Activated CD4-positive, CD25-positive, alpha-beta regulatory T cell treated with anti-CD3 and anti-CD28 coated beads, Interleukin-2, amount 50 U/mL, for 72 hours (primary cell): Measurements from ENCODE around the gene HECW1.

ENCODE experiments used
- DNase-seq: peaks from one replicate; pipeline ENCODE4 v3.0.0; 2021

HECW1 gene

DNA sequence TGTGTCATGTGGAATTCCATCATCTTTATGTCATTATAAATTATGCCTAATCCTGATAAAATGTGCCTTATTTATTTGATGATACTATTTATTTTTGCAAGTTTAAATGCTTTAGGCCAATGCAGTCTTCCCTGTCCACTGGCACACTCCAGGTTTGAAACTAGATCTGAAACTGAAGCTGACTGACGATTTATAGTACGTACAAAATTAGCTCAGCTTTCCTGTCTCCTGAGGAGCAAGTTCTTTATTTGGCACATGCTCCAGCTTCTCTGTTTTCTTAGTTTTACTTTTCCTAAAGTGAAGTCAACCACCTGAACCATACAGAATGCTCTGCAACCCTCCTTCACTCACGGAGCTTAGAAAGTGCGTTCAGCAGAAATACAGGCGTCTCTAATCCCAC lies 164.1 kb downstream of the HECW1 start:
- DNase-seq, result no peak

DNA sequence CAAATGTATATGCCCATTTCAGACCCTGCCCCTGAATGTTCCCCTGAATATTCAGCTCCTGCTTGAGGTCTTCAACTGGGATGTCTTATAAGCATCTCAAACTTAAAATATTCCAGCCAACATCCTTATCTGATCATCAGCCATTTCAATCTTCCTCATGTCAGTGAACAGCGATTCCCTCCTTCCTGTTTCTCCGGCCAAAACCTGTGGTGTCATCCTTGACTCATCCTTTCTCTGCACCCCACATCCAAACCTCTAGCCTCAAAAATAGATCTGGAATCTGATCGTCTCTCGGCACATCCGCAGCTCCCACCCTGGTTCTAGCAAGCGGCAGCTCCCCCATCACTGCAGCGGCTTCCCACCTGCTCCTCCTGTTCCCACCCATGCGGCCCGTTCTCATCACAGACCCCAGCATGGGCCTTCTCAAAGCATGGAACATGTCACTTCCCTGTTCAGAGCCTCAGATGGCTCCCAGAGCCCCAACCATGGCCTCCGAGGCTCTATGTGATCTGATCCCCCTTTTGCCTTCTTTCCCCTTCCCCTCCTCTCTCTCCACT lies 165.7 kb downstream of the HECW1 start:
- DNase-seq, result no peak

DNA sequence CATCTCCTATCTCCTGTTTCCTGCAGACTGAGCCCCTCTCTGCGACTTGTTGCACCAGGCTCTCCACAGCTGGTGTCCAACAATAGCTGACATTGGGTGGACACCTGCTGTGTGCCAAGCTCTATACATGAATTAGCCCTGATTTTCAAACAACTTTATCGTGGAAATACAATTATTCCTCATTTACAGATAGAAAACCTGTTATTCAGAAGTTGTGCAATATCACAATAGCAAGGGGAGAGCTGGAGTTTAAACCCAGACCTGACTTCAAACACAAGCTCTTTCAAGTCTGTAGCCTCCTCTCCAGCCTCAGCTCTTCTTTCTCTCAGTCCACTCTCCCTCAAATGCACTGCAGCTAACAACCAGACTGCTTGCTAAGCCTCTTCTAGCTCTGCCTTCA lies 168.8 kb downstream of the HECW1 start:
- DNase-seq, result no peak

DNA sequence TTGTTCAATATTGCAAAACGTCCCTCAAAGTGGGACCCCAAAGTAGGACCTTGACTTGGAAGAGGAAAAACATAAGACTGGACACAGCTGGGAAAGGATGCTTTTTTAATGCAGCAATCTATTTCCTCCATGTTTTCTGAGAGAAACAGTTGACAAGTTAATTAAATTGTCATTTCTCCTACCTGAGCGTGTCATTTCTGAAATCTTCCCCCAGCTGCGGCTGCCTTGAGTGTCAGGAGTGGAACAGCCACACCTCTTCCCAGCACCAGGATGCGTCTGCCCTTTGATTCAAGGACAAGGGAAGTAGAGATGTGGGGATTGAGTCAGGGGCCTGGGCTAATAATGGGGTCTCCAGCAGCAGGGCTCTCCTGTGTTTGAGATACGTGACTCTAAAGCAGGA lies 171.3 kb downstream of the HECW1 start:
- no peak for DNase-seq

DNA sequence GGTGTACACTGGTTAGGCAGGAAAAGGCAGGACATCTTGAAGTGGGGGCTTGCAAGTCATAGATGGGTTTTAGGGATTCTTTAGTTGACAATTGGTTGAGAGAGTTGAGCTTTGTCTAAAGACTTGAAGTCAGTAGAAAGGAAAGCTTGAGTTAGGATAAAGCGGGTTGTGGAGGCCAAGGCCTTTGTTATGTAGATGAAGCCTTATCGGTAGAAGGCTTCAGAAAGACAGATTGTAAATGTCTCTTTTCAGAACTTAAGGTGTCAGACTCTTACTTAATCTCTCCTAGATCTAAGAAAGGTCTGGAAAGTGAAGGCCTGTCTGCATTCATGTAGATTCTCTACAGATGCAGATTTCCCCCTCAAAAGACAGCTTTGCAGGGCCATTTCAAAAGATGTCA lies 177.4 kb downstream of the HECW1 start:
- no peak for DNase-seq

GRCh38 chr7:43290978-43291377 lies 178.5 kb downstream of the HECW1 start:
- no peak for DNase-seq

DNA sequence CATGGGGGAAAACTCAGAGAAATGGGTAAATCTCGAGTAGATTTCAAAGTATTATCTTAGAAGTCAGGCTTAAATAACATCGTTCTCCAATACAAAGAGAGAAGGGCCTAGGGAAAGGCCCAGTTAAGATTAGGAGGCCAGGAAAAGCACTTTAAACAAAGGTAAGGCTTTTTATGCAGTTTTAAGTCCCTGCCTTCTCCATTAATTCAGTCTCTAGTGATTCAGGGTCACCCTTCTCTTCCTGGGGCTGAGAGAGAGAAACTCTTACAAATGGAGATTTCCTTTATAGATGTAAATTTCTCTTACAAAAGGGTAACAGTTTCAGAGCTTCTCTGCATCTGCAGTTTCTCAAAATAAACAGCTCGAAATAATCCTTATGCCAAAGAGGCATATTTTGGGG lies 179.3 kb downstream of the HECW1 start:
- no peak for DNase-seq

- DNase-seq, result no peak
Measured at GRCh38 chr7:43292384-43292783, 179.9 kb downstream of the HECW1 start.

GRCh38 chr7:43294080-43294630 lies 181.7 kb downstream of the HECW1 start:
- DNase-seq, result no peak

DNA sequence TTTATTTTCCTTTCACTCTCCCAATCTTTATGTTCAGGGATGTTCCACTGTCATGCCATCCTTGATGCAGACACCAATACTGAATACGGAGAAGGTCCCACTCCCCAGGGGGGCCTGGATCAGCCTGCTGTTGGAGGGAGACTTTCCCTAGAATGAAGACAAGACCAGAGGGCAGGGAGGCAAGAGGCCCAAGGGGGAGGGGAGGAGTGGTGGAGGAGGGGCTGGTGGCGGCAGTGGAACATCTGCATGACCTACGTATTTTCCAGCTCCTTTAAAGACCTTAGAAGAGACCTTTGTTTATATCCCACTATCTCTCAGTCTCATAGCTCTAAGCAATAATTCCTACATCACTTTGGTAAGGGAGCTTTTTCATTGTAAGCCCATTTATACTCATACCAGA lies 183.0 kb downstream of the HECW1 start:
- no peak for DNase-seq

DNA sequence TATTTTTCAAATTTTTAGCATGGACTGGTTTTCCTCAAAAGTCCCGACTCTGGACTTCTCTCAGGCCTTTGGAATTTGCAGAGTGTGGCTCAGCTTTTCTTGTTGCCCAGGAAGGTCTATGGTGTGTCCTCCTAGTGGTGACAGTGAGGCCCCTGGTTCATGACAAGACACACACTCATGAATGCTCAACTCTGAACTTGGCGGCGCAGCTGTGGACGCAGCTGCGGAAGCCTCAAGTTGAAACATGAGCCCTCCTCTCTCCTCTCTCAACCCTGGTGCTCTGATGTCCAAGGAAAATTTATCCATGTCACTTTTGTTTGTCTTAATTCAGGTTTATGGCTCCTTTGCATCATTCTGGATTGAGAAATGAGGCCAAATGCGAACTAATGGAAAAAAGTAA lies 183.9 kb downstream of the HECW1 start:
- DNase-seq, result no peak

DNA sequence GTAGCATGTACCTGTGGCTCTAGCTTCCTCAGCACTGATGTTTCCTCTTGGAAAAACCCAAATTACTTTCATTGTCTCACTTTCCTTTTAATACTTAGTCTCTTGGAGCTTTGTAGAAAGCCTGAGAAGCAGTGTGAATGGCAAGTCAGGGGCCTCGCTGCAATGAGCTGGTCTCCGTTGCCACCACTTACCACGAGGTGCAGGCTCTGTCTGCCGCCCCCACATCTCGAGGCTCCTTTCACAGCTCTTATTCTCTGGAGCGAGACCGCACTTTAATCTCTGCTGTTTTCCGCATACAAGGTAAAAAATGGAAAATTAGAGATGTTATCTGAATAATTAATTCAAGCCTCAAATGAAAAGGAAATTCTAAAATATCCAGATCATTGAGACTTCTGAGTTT lies 186.2 kb downstream of the HECW1 start:
- DNase-seq, result no peak

DNA sequence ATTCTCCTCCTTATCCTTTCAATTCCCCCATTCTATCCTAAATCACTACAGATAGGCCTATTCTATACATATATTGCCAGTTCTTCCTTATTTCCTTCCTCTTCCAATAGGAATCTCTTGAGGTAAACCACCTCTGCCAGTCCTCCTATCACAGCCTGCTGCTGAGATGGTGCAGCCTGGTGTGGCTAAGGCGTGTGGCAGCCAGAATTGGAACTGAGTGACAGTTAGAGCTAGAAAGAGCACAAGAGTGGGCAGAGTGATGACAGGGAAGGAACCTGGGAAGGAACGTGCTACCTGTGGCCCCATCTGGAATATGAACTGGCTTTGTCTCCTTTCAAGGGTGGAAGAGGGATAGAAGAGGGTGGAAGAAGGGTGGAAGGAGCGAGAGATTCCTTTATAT lies 187.7 kb downstream of the HECW1 start:
- no peak for DNase-seq

- DNase-seq, result no peak
Measured at GRCh38 chr7:43302211-43302711, 189.8 kb downstream of the HECW1 start.

- DNase-seq, result no peak
Measured at GRCh38 chr7:43302773-43303460, 190.5 kb downstream of the HECW1 start.

GRCh38 chr7:43303740-43304241 lies 191.3 kb downstream of the HECW1 start:
- no peak for DNase-seq

DNA sequence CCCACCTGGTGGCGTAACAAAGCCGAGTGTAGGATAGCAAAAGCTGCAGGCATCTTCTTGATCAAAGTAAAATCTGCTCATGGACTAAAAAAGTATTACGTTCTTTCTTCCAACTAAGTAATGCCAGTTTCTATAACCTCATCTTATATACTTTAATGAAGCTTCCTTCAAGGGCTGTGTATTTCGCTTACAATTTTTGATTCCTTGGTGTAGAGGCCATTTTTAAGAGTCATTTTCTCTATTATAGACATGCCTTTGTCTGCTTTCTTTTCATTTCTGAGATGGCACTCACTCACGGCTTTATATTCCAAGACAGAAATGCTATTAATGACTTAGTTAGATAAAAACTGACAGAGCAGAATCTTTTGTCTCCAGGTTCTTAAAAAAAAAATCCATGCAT lies 194.0 kb downstream of the HECW1 start:
- no peak for DNase-seq

- DNase-seq, result no peak
Measured at GRCh38 chr7:43307522-43307921, 195.1 kb downstream of the HECW1 start.

- DNase-seq, result no peak
Measured at GRCh38 chr7:43308913-43309705, 196.7 kb downstream of the HECW1 start.

DNA sequence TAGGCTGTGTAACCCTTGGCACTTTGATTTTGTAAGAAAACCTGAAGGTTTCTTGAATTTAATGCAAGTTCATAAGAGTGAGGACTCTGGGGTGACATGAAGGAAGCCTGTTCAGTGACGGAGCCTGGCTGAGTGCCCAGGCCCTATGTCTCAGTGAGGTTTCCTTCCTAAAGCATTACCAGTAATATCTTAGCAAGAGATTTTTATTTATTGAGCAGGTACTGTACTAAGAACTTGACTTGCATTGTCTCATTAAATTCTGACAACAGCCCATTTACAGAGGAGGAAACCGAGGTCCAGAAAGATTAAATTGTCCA lies 197.2 kb downstream of the HECW1 start:
- no peak for DNase-seq

DNA sequence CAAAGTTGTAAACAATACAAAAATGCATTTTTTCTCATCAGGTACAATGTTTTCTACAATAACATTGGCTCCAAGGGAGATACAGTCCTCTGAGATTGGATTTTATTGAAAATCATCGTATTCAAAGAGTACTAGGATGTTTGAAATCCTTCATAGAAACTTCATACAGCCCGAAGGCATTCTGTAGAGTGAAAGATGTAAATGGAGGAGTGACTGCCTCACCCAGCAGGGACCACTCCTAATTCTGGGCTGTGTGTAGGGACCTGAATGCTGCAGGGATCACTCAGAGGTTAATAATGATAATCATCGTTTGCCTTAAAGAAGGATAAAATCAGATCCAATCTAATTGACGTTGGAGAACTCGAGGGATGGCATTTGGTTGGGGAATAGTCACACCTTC lies 198.6 kb downstream of the HECW1 start:
- DNase-seq, result no peak

- no peak for DNase-seq
Measured at GRCh38 chr7:43311694-43312093, 199.2 kb downstream of the HECW1 start.

GRCh38 chr7:43313628-43314378 lies 201.4 kb downstream of the HECW1 start:
- no peak for DNase-seq
